Measurements from ENCODE around the gene FGF6.

- no peak for TF ChIP-seq CTCF (conservative IDR thresholded peaks at IDR 0.05; ENCODE audit: low read length)
- no peak for TF ChIP-seq EZH2phosphoT487 (IDR thresholded peaks at IDR 0.05; ENCODE audit: borderline replicate concordance)
Observed at GRCh38 chr12:4433745-4434058, 11.9 kb downstream of the FGF6 start.
